B cell (primary cell): ENCODE results near the gene DIP2B. TPM values are rescaled to one million over a fixed set of nuclear protein-coding genes. Genes with fewer than 3 reads are reported as not detected.

ENCODE experiments used
- ATAC-seq: fragments of 200-7000 bp; cut with Tn5 transposase; one replicate; pipeline ENCODE4 v1.10.0; 2021; ENCODE audit warnings: low read depth, mild to moderate bottlenecking, moderate number of reproducible peaks, moderate library complexity
- CTCF ChIA-PET: fragments of 350-600 bp; sonication (Branson Sonifier 250); formaldehyde crosslinking; loops from one replicate; lab custom pipeline; 2021; ENCODE audit warnings: antibody characterized with exemption, inconsistent platforms; lab: Charles Lee
- POLR2A ChIA-PET: fragments of 350-600 bp; sonication (Branson Sonifier 250); formaldehyde crosslinking; loops from one replicate; lab custom pipeline; 2021; ENCODE audit warnings: antibody characterized with exemption; lab: Charles Lee
- DNase-seq: peaks from one replicate; pipeline ENCODE4 v3.0.0; 2013
- H2AFZ ChIP-seq: 2 replicates; pipeline ENCODE4 v1.6.1; 2012; ENCODE audit warnings: mild to moderate bottlenecking, low read depth, low read length; ENCODE audit not compliant: insufficient read depth, poor library complexity, severe bottlenecking
- H3K27ac ChIP-seq, 2 donors: 1 replicate in 1 of 2; 2 replicates in 1 of 2; pipeline ENCODE4 v1.5.1; 2012 to 2013; ENCODE audit warnings: low read length in 2 of 2, mild to moderate bottlenecking in 2 of 2, moderate library complexity in 1 of 2
- H3K27me3 ChIP-seq, 4 experiments: fragments of 200-600 bp in 1 of 4; sonication (generic) in 1 of 4; replicated peaks in 1 of 4; 1 replicate in 2 of 4; 2 replicates in 2 of 4; pipeline versions ENCODE4 v1.6.1 to v1.7.0; 2013 to 2016; ENCODE audit warnings: low read length in 3 of 4, mild to moderate bottlenecking in 2 of 4, mixed read lengths in 1 of 4, moderate library complexity in 1 of 4; ENCODE audit not compliant: insufficient read depth in 4 of 4, control insufficient read depth in 3 of 4; ENCODE audit errors: control extremely low read depth in 1 of 4
- H3K36me3 ChIP-seq, 2 experiments: replicated peaks in 1 of 2; 1 replicate in 1 of 2; 2 replicates in 1 of 2; pipeline versions ENCODE4 v1.6.1 to v1.7.1; 2013; ENCODE audit warnings: low read length in 1 of 2; ENCODE audit not compliant: insufficient read depth in 2 of 2, control insufficient read depth in 1 of 2; ENCODE audit errors: control extremely low read depth in 1 of 2, extremely low read depth in 1 of 2
- H3K4me1 ChIP-seq, 2 donors: fragments of 200-600 bp in 1 of 2; sonication (generic) in 1 of 2; 1 replicate in 1 of 2; 2 replicates in 1 of 2; pipeline versions ENCODE4 v1.5.1 to v1.6.1; 2013 to 2017; ENCODE audit warnings: low read length in 2 of 2; ENCODE audit not compliant: control insufficient read depth in 2 of 2, insufficient read depth in 2 of 2
- H3K4me2 ChIP-seq: replicated peaks from 2 replicates; pipeline ENCODE3; 2012; ENCODE audit warnings: mild to moderate bottlenecking, low read depth, low read length; ENCODE audit not compliant: poor library complexity, severe bottlenecking
- H3K4me3 ChIP-seq, 5 experiments: fragments of 200-600 bp in 1 of 5; sonication (generic) in 1 of 5; 1 replicate in 3 of 5; 2 replicates in 2 of 5; pipeline versions ENCODE4 v1.5.1 to v1.7.0; 2011 to 2016; ENCODE audit warnings: low read length in 4 of 5, mild to moderate bottlenecking in 4 of 5, low read depth in 2 of 5, control low read depth in 1 of 5, moderate library complexity in 1 of 5; ENCODE audit not compliant: insufficient read depth in 1 of 5; ENCODE audit errors: control extremely low read depth in 1 of 5, extremely low read depth in 1 of 5
- H3K79me2 ChIP-seq: fragments of 200-600 bp; sonication (generic); one replicate; pipeline ENCODE4 v1.6.0; 2016; ENCODE audit warnings: low read length; ENCODE audit not compliant: control insufficient read depth, insufficient read depth
- H3K9ac ChIP-seq: fragments of 200-600 bp; sonication (generic); 2 replicates; pipeline ENCODE4 v1.6.1; 2017; ENCODE audit warnings: mild to moderate bottlenecking, low read length, moderate library complexity
- H3K9me3 ChIP-seq, 3 donors: one replicate each; pipeline versions ENCODE4 v1.6.1 to v1.7.1; 2013; ENCODE audit warnings: low read length in 2 of 3; ENCODE audit not compliant: control insufficient read depth in 2 of 3, insufficient read depth in 1 of 3; ENCODE audit errors: control extremely low read depth in 1 of 3
- H4K20me1 ChIP-seq: 2 replicates; pipeline ENCODE4 v1.6.0; 2012; ENCODE audit warnings: mild to moderate bottlenecking, low read length; ENCODE audit not compliant: insufficient read depth, control insufficient read depth, poor library complexity, severe bottlenecking
- H3K27ac Mint-ChIP-seq: one replicate; pipeline ENCODE4 v1.8.0; 2021; ENCODE audit warnings: mixed read lengths
- H3K27me3 Mint-ChIP-seq: one replicate; pipeline ENCODE4 v1.8.0; 2021; ENCODE audit warnings: mixed read lengths
- H3K4me1 Mint-ChIP-seq: one replicate; pipeline ENCODE4 v1.8.0; 2021; ENCODE audit warnings: mixed read lengths
- H3K4me3 Mint-ChIP-seq: one replicate; pipeline ENCODE4 v1.8.0; 2021; ENCODE audit warnings: mixed read lengths
- H3K9me3 Mint-ChIP-seq: one replicate; pipeline ENCODE4 v1.8.0; 2022; ENCODE audit warnings: mixed read lengths; ENCODE audit not compliant: insufficient read depth
- CTCF ChIP-seq: fragments of 200-600 bp; IDR thresholded peaks from one replicate; pipeline ENCODE4 v1.8.0; 2022; ENCODE audit warnings: antibody characterized with exemption, mild to moderate bottlenecking
- EZH2 ChIP-seq: IDR thresholded peaks from 2 replicates; pipeline ENCODE4 v1.6.1; 2012; ENCODE audit warnings: borderline replicate concordance, low read depth, mild to moderate bottlenecking, moderate library complexity, low read length; ENCODE audit not compliant: insufficient read depth, poor library complexity, severe bottlenecking
- WGBS: methylation state at CpG from one replicate; pipeline ENCODE4 v1.1.5; 2013; ENCODE audit warnings: missing lambda C conversion rate; ENCODE audit not compliant: insufficient coverage; 5-methylcytosine and 5-hydroxymethylcytosine counted together
- intact Hi-C: fragments of 100-400 bp; cut with micrococcal nuclease; formaldehyde crosslinking; loops from one replicate; pipeline ENCODE4 v1.10.0; 2022
- polyA plus RNA-seq: library from polyadenylated mRNA; depleted of rRNA; stranded (reverse); fragments of >200 nt; gene quantifications from 2 replicates; pipeline ENCODE4 v1.2.3, GENCODE V29; 2012
- total RNA-seq, 2 donors: library from RNA; stranded (reverse); fragments of 120-200 nt in 1 of 2; gene quantifications; 1 replicate in 1 of 2; 2 replicates in 1 of 2; pipeline versions ENCODE4 v1.2.3 to v1.2.4, GENCODE V29; 2013 to 2022

The DIP2B gene
- total and polyA plus RNA-seq, 2 donors (not counting 1 experiment from before 2014, with no cell fraction given), result 16.4 to 38.8 TPM

GRCh38 chr12:50528800-50529199 is 24.0 kb downstream of the DIP2B start:
- Mint-ChIP-seq H3K4me1 (peaks cover 44% of the 10 kb centered on the region), H3K27ac (peak overlapping the region; percentile 78), H3K4me3 (peak overlapping the region; percentile 17), H3K9me3 (no peaks in the 10 kb centered on the region), H3K27me3 (no peaks in the 10 kb centered on the region)
- H3K79me2 ChIP-seq, result peaks cover 84% of the 10 kb centered on the region
- H3K4me3 ChIP-seq, result no peak overlapping the region
- ChIA-PET CTCF (no interaction called here), POLR2A (no interaction called here)
- TF ChIP-seq EZH2, result no peak
- TF ChIP-seq CTCF, result no peak
- H3K4me1 ChIP-seq, result peaks cover 67 to 75% of the 10 kb centered on the region in 2 donors
- no peaks in the 10 kb centered on the region for H3K27me3 ChIP-seq
- peak overlapping the region; percentile 23 for H3K4me2 ChIP-seq
- ATAC-seq (no peak), DNase-seq (no peak)
- H2AFZ ChIP-seq, result no peak overlapping the region
- peak overlapping the region in 1 of 2 donors; percentile 57 for H3K27ac ChIP-seq
- peaks cover 0 to 8% (median 0%) of the 10 kb centered on the region in 3 donors for H3K9me3 ChIP-seq
- intact Hi-C loops, result loop anchor here (10.0 kb wide), 1 partner anchor 46 kb away; no protein-coding TSS in a partner anchor
- peaks cover 31% of the 10 kb centered on the region for H4K20me1 ChIP-seq
- H3K36me3 ChIP-seq, result peaks cover 0 to 6% of the 10 kb centered on the region in 2 experiments
- H3K9ac ChIP-seq, result no peak overlapping the region
- WGBS, result 100% methylated on average over 1 of the region's 1 CpG

- Histone ChIP-seq H3K27me3 (no peaks in the 10 kb centered on the region), H4K20me1 (peaks cover 35% of the 10 kb centered on the region), H3K9ac (no peak overlapping the region), H3K4me2 (peak overlapping the region; percentile 23), H3K9me3 (peaks cover 0 to 8% (median 0%) of the 10 kb centered on the region in 3 donors), H3K4me3 (no peak overlapping the region), H3K4me1 (peaks cover 63 to 74% of the 10 kb centered on the region in 2 donors), H2AFZ (no peak overlapping the region), H3K27ac (peak overlapping the region in 1 of 2 donors; percentile 57), H3K79me2 (peaks cover 84% of the 10 kb centered on the region), H3K36me3 (peaks cover 0 to 7% of the 10 kb centered on the region in 2 experiments)
- Mint-ChIP-seq H3K27me3 (no peaks in the 10 kb centered on the region), H3K4me1 (peaks cover 41% of the 10 kb centered on the region), H3K9me3 (no peaks in the 10 kb centered on the region), H3K4me3 (no peak overlapping the region), H3K27ac (peak overlapping the region; percentile 78)
- CTCF ChIA-PET, result no interaction called here
- ATAC-seq (no peak), DNase-seq (no peak)
- intact Hi-C loops, result loop anchor here (10.0 kb wide), 1 partner anchor 45 kb away; no protein-coding TSS in a partner anchor
- WGBS, result 90% methylated on average over 3 of the region's 3 CpGs
- TF ChIP-seq EZH2 (no peak), CTCF (no peak)
- POLR2A ChIA-PET, result no interaction called here
Measured at GRCh38 chr12:50529345-50529744, 24.6 kb downstream of the DIP2B start.
